NCI-H2107 treated with DMSO at 0.1 percent for 48 hours (cell line): ENCODE data around the gene ZNF783.
"Not testable (repeated sequence)": the region's sequence is repeated elsewhere in the genome, so short reads cannot be mapped to it uniquely, and the experiment has no call there.

ENCODE experiments used
- DNase-seq: peaks from one replicate; lab custom pipeline; 2025; ENCODE audit not compliant: unreplicated experiment; lab: John Stamatoyannopoulos, UW

ZNF783 gene

DNA sequence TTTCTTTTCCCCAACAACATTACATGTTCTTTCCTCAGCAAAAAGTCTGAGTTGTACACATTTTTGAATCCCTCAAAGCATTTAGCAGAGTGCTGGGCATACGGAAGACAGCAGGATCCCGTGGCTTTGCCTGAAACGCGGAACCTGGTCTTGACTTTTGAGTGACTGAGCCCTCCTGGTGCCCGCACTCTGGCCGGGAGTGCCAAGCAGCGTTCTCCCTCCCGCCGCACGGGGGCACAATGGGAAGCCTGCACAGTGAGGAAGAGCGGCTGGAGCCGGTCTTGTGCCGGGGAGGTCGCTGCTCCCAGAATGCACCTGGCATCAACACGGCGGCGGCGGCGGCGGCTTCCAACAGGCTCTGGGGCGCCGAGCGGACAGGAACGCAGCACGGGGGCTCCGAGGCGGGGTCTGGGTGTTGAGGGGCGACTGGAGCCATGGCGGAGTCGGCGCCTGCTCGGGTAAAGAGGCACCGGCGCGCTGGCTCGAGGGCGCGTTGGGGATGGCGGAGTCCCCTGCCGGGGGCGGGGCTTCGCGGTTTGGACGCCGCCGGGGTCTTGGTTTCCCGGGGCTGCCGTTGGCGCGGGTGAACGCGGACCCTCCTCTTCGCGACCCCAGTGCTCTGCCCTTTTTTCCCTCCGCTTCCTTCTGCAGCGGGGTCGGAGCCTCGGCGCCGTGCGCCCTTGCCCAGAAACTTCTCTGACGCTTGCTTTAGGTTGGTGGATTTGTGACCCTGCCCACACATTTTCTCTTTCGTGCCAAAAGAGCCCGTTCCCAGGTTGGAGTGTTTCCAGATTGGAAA lies 22.5 kb upstream of the ZNF783 start, which contains the start of gene ZNF212:
Gene ZNF212, plus strand, starts transcription at position 307 of the 799 bp plus-strand sequence. Its CDS starts 128 bp downstream, at position 435.
- peak; percentile 88 for DNase-seq

DNA sequence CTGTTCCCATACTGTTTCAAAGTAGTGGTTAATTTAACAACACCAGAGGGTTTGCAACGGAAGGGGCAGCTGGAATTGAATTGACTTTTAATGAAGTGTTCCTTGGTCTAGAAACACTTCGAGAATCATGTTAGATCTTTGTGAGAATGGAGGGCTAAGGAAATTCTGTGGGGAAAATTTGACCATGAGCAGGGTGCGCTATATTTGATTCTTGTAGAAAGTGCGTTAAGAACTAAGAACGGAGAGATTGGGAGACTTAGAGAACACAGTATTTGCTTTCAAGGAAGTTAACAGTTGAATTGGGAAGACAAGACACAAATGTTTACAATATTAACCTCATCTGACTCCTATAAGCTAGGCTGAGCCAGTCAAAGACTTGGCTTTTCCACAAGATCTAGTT lies 21.4 kb upstream of the ZNF783 start:
- no peak for DNase-seq

DNA sequence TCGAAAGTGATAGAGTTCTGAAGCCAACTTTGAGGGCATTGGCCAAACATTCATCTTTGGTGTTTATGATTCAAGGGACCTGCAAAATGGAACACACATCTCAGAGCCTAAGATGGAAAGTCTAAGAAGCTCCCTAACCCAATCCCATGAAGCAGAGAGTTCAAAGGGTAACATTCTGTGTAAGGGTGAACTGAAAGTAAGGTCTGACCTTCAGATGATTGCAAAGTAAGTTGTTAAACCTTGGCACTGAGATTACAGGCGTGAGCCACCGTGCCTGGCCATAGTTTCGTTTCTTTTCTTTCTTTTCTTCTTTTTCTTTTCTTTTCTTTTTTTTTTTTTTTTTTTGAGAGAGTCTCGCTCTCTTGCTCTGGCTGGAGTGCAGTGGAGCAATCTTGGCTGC lies 20.3 kb upstream of the ZNF783 start:
- no peak for DNase-seq

DNA sequence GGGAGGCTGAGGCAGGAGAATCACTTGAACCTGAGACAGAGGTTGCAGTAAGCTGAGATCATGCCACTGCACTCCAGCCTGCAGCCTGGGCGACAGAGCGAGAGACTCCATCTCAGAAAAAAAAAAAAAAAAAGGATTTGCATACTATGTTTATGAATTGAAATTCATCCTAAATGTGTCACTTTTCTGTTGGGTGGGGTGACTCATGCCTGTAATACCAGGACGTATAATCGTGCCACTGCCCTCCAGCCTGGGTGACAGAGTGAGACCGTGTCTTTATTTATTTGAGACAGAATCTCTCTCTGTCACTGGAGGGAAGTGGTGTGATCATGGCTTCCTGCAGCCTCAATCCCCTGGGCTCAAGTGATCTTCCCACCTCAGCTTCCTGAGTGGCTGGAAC lies 16.8 kb upstream of the ZNF783 start:
- no peak for DNase-seq

DNA sequence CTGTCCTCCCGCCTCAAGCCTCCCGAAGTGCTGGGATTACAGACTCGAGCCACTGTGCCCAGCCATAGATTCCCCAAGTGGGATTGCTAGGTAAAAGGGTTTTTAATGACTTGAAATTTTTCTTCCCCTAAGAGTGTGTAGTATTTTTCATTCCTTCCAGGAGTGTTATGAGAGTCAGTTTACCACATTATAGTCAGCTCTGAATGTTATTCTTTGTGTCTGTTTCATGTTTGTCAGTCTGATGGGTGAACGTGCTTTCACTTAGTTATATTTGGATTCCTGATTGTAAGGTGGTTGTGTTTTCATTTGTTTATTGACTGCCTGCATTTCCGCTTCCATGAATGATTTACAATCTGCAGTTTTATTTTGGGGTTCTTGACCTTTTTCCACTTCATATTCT lies 16.3 kb upstream of the ZNF783 start:
- no peak for DNase-seq

DNA sequence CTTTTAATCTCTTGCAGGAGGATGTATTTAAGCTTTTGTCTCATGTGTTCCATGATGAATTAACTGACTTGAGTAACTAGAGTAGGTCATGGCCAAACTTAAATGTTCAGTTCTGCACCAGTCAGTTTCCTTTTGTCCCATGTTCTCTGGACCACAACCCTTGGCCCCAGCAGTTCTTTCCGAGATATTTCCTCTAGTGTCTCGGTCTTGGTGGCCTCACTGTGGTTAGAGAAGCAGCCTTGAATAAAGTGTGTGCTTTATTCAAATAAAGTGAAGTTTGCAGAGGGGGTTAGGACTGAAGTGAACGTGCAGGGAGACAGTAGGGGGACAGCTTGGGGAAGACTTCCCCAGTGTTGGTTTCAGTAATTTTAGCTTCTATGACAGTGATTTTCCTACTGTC lies 13.2 kb upstream of the ZNF783 start:
- DNase-seq = no peak

DNA sequence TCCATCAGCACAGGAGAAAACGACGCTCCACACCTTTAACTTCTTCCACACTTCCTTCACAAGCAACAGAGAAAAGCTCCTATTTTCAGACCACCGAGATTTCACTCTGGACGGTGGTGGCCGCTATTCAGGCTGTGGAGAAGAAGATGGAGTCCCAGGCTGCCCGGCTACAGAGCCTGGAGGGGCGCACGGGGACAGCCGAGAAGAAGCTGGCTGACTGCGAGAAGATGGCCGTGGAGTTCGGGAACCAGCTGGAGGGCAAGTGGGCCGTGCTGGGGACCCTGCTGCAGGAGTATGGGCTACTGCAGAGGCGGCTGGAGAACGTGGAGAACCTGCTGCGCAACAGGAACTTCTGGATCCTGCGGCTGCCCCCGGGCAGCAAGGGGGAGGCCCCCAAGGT lies 11.8 kb upstream of the ZNF783 start:
- DNase-seq = not testable (repeated sequence)

DNA sequence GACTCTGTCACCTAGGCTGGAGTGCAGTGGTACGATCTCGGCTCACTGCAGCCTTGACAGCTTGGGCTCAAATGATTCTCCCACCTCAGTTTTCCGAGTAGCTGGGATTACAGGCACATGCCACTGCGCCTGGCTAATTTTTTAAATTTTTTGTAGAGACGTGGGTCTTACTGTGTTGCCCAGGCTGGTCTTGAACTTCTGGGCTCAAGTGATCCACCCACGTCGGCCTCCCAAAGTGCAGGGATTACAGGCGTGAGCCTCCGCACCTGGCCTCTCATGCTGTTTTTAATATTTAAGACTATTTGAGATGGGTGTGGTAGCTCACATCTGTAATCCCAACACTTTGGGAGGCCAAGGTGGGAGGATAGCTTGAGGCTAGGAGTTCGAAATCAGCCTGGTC lies 10.5 kb upstream of the ZNF783 start:
- DNase-seq = not testable (repeated sequence)

DNA sequence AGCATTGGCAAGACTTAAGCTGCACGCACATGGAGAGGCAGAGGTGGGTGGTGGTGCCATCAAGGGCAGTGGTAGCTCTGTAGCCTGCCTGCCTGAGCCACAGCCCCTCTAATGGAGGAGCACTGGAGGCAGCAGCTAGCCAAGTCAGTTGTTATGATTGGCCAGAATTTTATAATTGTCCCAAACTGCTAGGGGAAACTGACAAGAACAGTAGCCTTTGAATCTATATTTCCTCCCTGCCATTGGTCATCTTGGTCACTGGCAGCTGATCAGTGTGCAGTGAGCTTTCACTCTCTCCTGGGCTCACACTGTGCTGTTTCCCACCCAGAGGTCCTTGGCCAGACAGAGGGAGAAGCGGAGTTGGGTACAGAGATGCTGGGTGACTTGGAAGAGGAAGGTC lies 9.6 kb upstream of the ZNF783 start:
- no peak for DNase-seq

DNA sequence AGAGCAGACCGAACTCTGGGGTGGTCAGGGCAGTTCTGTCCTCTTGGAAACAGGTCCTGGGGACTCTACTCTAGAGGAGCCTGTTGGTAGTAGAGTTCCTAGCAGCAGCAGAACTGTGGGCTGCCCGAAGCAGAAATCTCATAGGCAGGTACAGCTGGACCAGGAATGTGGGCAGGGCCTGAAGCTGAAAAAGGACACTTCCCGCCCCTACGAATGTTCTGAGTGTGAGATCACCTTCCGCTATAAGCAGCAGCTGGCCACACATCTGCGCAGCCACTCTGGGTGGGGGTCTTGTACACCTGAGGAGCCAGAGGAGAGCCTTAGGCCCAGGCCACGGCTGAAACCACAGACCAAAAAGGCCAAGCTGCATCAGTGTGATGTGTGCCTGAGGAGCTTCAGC lies 8.3 kb upstream of the ZNF783 start:
- DNase-seq = no peak

DNA sequence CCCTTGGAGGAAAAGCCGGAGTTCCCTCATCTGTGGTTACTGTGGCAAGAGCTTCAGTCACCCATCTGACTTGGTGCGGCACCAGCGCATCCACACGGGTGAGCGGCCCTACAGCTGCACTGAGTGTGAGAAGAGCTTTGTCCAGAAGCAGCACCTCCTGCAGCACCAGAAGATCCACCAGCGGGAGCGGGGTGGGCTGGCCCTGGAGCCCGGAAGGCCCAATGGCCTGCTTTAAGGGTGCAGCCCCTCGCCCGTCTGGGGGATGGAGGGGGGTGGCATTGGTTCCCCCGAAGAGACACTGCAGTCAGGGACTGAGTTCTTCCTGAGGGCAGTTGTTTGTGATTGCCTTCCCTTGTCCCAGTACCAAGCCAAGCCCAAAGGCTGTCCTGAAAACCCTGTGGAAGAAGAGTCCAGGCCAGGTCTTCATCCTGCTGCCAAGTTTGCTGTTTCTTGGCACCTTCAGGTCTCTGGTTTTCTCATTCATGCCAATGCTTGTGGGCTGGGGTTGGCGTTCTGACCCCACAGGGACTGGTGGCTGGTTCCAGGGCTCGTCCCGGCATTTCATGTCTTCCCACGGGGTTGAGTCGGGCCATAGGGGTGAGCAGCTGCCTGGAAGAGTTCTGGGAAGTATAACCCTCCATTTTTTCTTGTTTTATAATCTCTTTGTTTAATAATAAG lies 7.7 kb upstream of the ZNF783 start:
- DNase-seq = no peak

DNA sequence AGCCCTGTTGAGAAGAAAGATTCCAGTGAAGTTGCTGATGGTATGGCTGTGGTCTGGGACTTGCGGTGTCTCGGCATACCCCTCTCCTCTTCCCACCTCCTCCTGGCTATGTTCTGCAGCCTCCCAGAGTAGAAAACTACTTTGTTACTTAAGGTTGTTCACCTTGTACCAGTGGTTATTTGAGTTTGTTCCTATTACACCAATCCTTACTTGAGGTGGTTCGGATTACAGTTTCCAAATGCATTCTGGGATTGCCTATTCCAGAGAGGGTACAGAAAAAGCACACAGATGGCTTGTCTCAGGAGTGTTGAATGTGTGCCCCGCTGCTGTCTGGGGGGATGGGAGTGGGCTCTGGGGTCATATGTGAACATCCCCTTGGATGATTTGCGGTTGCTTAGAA lies 6.8 kb upstream of the ZNF783 start:
- DNase-seq = no peak

DNA sequence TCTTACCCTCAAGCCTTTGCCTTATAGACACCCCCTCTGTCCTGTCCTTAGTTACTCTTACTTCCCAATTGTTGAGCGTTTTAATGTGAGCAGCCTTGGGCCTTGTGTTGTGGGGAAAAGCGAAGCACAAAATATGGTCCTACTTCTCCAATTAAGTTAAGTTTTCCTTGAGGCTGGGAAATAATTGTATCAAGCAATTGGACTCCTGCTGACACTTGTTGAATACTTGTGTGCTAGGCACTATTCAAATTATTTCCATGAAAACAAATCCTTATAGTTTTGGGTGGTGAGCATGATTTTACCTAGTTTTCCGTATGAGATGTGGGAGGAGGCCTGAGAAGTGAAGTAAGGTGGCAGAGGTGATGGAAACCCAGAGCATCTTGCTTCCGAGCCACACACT lies 5.4 kb upstream of the ZNF783 start:
- DNase-seq = no peak

DNA sequence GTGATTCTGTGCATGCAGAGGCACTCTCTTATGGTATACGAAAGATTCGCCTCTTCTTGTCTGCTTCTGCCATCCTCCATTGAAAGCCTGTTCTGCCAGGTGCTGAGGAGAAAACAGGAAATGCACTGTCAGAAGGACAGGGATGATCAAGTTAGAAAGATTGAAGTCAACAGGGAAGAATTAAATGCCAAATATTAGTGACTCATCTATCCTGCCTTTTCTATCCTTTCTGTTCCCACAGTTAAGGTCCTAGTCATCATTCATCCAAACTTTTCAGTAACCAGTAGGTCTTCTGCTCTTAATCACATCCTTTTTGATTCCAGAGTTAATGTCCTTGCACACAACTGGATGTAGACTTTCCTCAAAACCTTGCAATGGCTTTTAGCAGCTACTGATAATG lies 4.8 kb upstream of the ZNF783 start:
- DNase-seq = no peak

DNA sequence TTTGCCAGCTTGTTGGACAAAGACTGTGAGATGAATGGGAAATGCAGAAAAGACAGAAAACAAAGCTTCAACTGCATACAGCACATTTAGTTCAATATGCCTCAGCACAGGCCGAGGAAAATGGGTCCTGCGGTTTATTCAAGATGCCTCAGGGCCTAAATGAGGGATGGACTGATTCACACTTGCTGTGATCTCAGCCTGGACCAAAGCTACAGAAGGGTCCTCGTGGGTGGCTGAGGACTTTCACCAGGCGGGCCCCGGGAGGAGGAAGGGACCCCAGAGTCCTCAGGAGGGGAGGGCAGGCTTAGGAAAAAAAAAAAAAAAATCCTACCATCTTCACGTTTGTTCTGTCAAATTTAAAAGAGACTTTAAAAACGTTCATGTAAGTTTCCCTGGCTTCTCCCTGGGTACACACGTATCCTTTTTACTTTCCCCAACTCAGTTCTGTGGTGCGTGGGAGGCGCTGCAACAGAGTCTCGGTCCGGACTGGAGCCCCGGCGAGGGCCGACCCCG lies 624 bp upstream of the ZNF783 start:
- DNase-seq = no peak

DNA sequence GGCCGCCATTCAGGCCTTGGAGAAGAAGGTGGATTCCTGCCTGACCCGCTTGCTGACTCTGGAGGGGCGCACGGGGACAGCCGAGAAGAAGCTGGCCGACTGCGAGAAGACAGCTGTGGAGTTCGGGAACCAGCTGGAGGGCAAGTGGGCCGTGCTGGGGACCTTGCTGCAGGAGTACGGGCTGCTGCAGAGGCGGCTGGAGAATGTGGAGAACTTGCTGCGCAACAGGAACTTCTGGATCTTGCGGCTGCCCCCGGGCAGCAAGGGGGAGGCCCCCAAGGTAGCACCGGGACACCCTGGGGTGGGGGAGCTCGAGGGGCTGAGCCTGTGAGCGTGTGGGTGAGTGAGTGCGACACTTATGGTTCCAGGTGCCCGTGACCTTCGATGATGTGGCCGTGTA lies 4.5 kb downstream of the ZNF783 start:
- DNase-seq = no peak

DNA sequence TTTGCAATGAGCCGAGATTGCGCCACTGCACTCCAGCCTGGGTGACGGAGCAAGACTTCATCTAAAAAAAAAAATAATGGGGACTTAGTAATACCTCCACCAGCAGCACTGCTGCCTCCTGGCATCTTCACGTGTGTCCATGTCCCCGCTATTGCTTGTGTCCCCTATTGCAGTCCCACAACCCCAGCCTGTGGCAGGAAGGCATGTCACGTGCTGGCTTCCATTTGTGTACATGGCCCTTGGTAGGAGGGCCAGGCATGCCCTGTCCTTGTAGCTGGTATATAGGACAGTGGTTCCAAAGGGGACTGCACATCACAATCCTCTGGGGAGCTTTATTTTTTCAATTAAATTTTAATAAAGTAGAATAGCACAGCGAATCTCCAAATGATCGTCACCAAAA lies 5.7 kb downstream of the ZNF783 start:
- DNase-seq = no peak

DNA sequence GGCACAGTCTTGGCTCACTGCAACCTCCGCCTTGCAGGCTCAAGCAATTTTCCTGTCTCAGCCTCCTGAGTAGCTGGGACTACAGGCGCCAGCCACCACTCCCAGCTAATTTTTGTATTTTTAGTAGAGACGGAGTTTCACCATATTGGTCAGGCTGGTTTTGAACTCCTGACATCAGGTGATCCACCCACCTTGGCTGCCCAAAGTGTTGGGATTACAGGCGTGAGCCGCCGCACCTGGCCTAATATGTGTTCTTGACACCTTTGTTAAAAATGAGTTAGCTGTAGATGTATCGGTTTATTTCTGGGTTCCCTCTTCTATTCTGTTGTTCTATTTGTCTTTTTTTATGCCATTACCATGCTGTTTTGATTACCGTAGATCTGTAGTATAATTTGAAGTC lies 12.4 kb downstream of the ZNF783 start:
- DNase-seq = not testable (repeated sequence)

DNA sequence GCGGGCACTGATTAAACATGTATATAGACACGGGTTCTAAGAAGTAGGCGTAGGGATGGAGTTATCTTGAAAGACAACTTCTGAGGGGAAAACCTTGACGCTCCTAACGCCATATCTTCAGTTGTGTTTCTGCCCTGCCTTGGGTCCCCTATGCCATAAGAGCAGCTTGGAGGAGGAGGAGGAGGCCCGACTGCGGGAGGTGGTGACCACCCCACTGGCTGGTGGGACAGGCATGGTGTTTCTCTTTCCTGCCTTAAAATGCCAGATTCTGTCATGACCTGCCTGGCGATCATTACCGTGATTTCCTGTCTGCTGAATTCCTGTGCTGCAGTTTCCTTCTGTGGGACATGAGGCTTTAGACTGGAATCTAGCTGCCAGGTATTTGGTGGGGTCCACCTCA lies 15.9 kb downstream of the ZNF783 start:
- no peak for DNase-seq

DNA sequence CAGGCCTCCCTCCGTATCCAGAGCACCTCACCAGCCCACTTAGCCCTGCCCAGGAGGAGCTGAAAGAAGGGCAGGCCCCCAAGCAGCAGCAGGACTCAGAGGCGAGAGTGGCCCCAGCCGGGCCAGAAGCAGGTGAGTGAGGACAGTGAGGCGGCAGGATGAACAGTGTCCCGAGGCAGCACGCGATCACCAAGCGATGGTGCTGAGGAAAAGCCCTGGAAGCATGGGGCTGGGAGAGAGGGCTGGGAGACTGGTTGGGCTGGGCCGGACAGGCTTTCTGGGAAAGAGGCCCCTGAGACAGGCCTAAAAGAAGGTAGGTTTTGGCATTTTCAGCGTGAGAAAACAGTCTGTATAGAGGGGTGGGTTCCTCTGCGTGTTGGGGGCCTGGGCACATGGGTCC lies 16.4 kb downstream of the ZNF783 start:
- DNase-seq = no peak

DNA sequence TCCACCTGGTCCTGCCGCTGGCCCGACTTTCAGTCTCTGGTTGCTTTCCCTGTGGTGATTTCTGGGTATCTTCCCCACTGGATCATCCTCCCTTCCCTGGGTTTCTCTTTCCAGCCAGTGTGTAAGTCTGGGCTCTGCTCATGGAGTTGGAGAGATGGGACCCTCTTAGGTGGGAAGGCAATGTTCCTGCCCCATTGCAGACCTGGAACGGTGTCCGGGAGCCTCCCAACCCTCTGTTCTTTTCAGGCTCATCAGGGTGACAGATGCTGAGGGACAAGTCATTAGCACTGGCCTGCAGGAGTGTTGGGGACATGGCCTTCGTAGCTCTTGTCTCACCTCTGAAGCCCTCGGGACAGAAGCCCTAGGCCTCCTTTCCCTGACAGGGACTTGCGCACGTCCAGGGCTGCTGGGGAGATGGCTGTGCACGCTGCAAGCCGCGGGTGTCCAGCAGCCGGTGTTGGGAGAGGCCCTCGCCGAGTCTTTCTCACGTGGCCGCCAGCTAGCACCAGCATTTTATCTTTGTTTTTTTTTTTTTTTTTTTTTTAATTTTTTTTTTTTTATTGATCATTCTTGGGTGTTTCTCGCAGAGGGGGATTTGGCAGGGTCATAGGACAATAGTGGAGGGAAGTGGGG lies 17.2 kb downstream of the ZNF783 start:
- no peak for DNase-seq

DNA sequence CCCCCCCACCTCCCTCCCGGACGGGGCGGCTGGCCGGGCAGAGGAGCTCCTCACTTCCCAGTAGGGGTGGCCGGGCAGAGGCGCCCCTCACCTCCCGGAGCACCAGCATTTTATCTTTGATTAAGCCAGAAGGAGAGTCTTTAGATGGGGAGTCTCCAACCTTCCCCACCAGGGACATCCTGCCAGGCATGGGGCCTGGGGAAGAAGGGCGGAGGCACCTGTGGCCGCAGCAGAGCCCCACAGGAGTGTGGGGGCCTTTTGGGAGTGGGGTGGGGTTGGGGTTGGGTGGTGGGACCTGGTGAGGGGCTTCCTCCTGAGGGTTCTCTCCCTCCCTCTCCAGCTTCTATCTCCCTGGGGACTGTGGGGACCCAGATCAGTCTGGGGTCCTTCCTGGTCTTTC lies 18.2 kb downstream of the ZNF783 start:
- no peak for DNase-seq
